G401.6 (cell line): ENCODE data around the gene TAS2R10.

Source experiments
- FAIRE-seq: peaks from 2 replicates; lab custom pipeline; 2012; peaks lifted over from hg19 to GRCh38; lab: Jason Lieb, UNC

The TAS2R10 gene

GRCh38 chr12:10779103-10779502 lies 47.1 kb downstream of the TAS2R10 start:
- no peak for FAIRE-seq
